ENCODE measurements around the gene IGSF21. TPM values are rescaled to one million over a fixed set of nuclear protein-coding genes. Genes with fewer than 3 reads are reported as not detected.
A peak's percentile ranks its signal among the peaks of the same experiment; 100 is the strongest.

IGSF21 gene
- total and polyA plus RNA-seq, 11 donors, result 0.54 to 2.2 (median 0.94) TPM; not detected in 1

DNA sequence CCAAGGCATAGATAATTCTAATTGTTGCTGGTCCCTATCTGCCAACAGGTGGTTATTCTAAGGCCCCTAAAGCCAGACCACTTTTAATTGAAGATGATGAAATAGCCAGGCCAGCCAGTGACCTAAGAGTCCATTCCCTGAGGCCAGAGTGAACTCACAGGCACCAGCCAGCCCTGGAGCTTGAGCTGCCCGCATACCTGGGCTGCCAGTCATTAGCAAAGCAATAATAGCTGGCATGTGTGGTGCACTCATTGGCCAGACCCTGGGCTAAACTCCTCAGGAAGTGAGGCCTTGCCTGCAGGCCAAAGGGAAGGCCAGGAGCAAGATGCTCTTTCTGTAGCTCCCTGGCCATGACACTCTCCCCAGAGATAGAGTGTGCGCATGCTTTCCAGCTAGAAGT is 192.8 kb downstream of the IGSF21 start:
- no peak for TF ChIP-seq POLR2A (IDR thresholded peaks at IDR 0.05)
- TF ChIP-seq, protein P1, sequence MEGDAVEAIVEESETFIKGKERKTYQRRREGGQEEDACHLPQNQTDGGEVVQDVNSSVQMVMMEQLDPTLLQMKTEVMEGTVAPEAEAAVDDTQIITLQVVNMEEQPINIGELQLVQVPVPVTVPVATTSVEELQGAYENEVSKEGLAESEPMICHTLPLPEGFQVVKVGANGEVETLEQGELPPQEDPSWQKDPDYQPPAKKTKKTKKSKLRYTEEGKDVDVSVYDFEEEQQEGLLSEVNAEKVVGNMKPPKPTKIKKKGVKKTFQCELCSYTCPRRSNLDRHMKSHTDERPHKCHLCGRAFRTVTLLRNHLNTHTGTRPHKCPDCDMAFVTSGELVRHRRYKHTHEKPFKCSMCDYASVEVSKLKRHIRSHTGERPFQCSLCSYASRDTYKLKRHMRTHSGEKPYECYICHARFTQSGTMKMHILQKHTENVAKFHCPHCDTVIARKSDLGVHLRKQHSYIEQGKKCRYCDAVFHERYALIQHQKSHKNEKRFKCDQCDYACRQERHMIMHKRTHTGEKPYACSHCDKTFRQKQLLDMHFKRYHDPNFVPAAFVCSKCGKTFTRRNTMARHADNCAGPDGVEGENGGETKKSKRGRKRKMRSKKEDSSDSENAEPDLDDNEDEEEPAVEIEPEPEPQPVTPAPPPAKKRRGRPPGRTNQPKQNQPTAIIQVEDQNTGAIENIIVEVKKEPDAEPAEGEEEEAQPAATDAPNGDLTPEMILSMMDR (IDR thresholded peaks at IDR 0.05), result no peak
- Histone ChIP-seq H3K9me3 (no peaks in the 10 kb centered on the region), H3K27me3 (peaks cover 0 to 55% (median 13%) of the 10 kb centered on the region in 9 donors), H3K4me1 (no peaks in the 10 kb centered on the region), H3K36me3 (no peaks in the 10 kb centered on the region), H3K27ac (no peak overlapping the region), H3K4me3 (no peak overlapping the region)
- ATAC-seq (no peak), DNase-seq (no peak)
- intact Hi-C loops (cut with DNase I), result no loop called here
- WGBS, 4 donors, result 62 to 82% (median 80%) methylated on average over 2 of the region's 2 CpGs

DNA sequence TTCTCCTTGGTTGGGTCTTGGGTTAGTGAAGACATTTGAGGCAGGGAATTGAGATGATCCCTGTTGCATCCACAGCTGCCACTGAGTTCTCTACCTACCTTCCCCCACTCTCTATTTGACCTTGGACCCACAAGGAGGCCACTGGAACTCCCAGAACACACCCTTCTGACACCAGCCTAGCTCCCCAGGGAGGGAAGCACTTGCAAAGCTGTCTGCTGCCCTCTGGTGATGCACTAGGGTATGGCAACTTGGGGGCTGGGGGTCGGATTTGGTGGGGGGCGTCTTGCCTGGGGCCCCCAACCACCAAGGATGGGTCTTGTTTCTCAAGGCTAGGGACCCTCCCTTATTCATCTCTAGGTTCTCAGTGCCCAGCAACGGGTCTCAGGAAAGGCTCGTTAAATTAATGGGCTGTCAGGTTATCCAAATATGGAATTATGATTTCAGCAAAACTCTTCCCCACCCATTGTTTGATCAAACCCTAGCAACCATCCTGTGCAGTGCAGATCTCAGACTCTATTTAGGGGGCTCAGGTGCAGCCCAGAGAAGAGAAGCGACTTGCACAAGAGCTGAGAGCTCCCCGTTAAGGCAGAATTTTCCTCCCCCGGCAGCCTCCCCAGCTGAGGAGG is 195.3 kb downstream of the IGSF21 start:
- TF ChIP-seq, protein P1 (IDR thresholded peaks at IDR 0.05), result peak in 7 of 12 donors; percentile 11 to 24 (median 20)
- TF ChIP-seq POLR2A (IDR thresholded peaks at IDR 0.05), result no peak
- H3K4me3 ChIP-seq, result no peak overlapping the region
- ATAC-seq (no peak), DNase-seq (no peak)
- H3K27me3 ChIP-seq, result peaks cover 0 to 36% (median 11%) of the 10 kb centered on the region in 9 donors
- no peaks in the 10 kb centered on the region for H3K4me1 ChIP-seq
- intact Hi-C loops (cut with DNase I), result no loop called here
- no peaks in the 10 kb centered on the region for H3K9me3 ChIP-seq
- no peaks in the 10 kb centered on the region for H3K36me3 ChIP-seq
- WGBS, 4 donors, result 57 to 65% (median 62%) methylated on average over 6 to 7 of the region's 7 CpGs
- no peak overlapping the region for H3K27ac ChIP-seq

DNA sequence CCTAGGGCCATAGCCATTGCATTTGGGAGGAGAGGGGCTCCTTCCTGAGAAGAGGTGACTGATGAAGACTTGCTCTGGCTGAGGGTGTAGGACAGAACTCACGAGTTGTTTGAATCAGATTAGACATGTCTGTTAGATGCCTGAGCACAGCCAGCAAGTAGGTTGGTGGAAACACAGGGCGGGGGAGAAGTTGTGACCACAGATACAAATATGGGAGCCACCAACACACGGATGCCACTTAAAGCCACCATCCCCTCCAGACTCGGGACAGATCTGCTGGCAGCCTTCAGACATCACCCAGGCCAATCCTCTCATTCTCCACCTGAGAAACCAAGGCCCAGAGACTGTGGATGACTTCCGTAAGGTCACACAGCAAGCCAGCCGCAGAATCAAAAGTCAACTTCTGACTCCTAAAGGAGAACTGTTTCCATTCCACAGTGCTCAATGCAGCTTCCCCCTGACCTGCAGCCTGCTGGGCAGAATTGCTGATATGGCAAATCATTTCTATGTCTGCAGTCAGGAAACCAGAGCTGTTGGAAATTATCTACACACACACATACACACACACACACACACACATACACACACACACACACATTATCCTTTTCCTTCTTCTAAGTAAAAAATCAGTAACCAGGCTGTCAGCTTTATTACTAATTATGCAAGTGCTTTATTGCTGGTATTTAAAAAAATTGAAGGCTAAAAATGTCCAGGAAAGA is 196.7 kb downstream of the IGSF21 start:
- ATAC-seq, result no peak
- TF ChIP-seq, protein P1 (IDR thresholded peaks at IDR 0.05), result no peak
- TF ChIP-seq POLR2A (IDR thresholded peaks at IDR 0.05), result no peak
- 64 to 73% (median 67%) methylated on average over 5 to 6 of the region's 6 CpGs for WGBS, 4 donors
- intact Hi-C loops (cut with DNase I), result no loop called here
- Histone ChIP-seq H3K27ac (no peak overlapping the region), H3K4me1 (no peaks in the 10 kb centered on the region), H3K9me3 (no peaks in the 10 kb centered on the region), H3K27me3 (peaks cover 0 to 24% (median 8%) of the 10 kb centered on the region in 9 donors), H3K36me3 (no peaks in the 10 kb centered on the region), H3K4me3 (no peak overlapping the region)
- DNase-seq, result no peak

DNA sequence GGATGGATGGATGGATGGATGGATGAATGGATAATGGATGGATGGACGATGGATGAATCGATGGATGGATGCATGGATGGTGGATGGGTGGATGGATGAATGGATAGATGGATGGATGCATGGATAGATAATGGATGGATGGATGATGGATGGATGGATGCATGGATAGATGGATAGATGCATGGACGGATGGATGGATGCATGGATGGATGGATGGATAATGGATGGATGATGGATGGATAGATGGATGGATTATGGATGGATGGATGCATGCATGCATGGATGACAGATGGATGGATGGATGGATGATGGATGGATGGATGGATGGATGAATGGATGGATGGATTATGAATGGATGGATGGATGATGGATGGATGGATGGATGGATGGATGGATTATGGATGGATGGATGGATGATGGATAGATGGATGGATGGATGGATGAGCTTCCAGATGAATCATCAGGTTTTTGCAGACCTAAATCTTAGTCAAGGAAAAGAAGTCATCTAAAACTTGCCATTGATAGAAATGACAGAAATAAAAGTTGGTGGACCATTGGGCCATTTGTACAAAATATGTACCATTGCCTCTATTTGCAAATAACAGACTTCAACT is 197.7 kb downstream of the IGSF21 start:
- Histone ChIP-seq H3K27ac (no peak overlapping the region), H3K4me3 (no peak overlapping the region), H3K4me1 (no peaks in the 10 kb centered on the region), H3K9me3 (no peaks in the 10 kb centered on the region), H3K27me3 (peaks cover 0 to 20% (median 8%) of the 10 kb centered on the region in 9 donors), H3K36me3 (no peaks in the 10 kb centered on the region)
- ATAC-seq (no peak), DNase-seq (no peak)
- WGBS, 4 donors, result 80 to 86% (median 85%) methylated on average over 3 of the region's 3 CpGs
- TF ChIP-seq, protein P1 (IDR thresholded peaks at IDR 0.05), result no peak
- TF ChIP-seq POLR2A (IDR thresholded peaks at IDR 0.05), result no peak
- intact Hi-C loops (cut with DNase I), result no loop called here
